HUES48 (cell line): Measurements from ENCODE around the gene KLHL28.
A peak's percentile ranks its signal among the peaks of the same experiment; 100 is the strongest.

ENCODE experiments used
- H3K27ac ChIP-seq: one replicate; pipeline ENCODE4 v1.7.0; 2013; ENCODE audit warnings: low read depth, low read length, inconsistent platforms
- H3K27me3 ChIP-seq: 2 replicates; pipeline ENCODE4 v1.6.1; 2013; ENCODE audit warnings: mild to moderate bottlenecking, low read length; ENCODE audit not compliant: control insufficient read depth, insufficient read depth
- H3K36me3 ChIP-seq: 2 replicates; pipeline ENCODE4 v1.6.1; 2013; ENCODE audit warnings: low read length; ENCODE audit not compliant: control insufficient read depth, insufficient read depth
- H3K4me1 ChIP-seq: 2 replicates; pipeline ENCODE4 v1.6.1; 2013; ENCODE audit warnings: mild to moderate bottlenecking, low read length; ENCODE audit not compliant: control insufficient read depth, insufficient read depth
- H3K4me3 ChIP-seq: 2 replicates; pipeline ENCODE4 v1.5.1; 2013; ENCODE audit warnings: mild to moderate bottlenecking, low read depth, low read length
- H3K9ac ChIP-seq: 2 replicates; pipeline ENCODE4 v1.6.1; 2013; ENCODE audit warnings: mild to moderate bottlenecking, low read depth, low read length, moderate library complexity
- H3K9me3 ChIP-seq: 2 replicates; pipeline ENCODE4 v1.6.1; 2013; ENCODE audit warnings: low read length; ENCODE audit not compliant: control insufficient read depth, insufficient read depth

The KLHL28 gene

GRCh38 chr14:44960146-44960545 is 1.6 kb downstream of the KLHL28 start:
- Histone ChIP-seq H3K4me3 (peak overlapping the region; percentile 82), H3K27me3 (no peaks in the 10 kb centered on the region), H3K9me3 (no peaks in the 10 kb centered on the region), H3K27ac (no peak overlapping the region), H3K36me3 (no peaks in the 10 kb centered on the region), H3K9ac (no peak overlapping the region), H3K4me1 (peaks cover 28% of the 10 kb centered on the region; the same call in 1 of the 2 replicates)

- no peaks in the 10 kb centered on the region for H3K9me3 ChIP-seq
- H3K36me3 ChIP-seq: no peaks in the 10 kb centered on the region
- H3K4me1 ChIP-seq: peaks cover 26% of the 10 kb centered on the region; the same call in 1 of the 2 replicates
- no peak overlapping the region for H3K9ac ChIP-seq
- peak overlapping the region; percentile 82 for H3K4me3 ChIP-seq
- no peaks in the 10 kb centered on the region for H3K27me3 ChIP-seq
- no peak overlapping the region for H3K27ac ChIP-seq
Measured at GRCh38 chr14:44959538-44959937, 2.2 kb downstream of the KLHL28 start.

DNA sequence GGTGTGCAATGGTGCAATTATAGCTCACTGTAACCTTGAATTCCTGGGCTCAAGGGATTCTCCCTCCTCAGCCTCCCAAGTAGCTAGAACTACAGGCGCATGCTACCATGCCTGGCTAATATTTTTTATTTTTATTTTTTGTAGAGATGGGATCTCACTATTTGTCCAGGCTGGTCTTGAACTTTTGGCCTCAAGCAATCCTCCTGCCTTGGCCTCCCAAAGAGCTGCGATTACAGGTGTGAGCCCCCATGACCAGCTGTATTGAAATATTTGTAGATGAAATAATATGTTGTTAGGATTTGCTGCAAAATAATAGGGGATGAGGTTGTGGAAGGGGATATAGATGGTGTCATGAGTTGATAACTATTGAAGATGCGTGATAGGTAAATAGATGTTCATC is 4.9 kb downstream of the KLHL28 start:
- H3K27me3 ChIP-seq: no peaks in the 10 kb centered on the region

GRCh38 chr14:44955528-44955927 is 6.2 kb downstream of the KLHL28 start:
- no peak overlapping the region for H3K9ac ChIP-seq
- no peak overlapping the region for H3K4me3 ChIP-seq
- H3K27ac ChIP-seq: no peak overlapping the region
- H3K27me3 ChIP-seq: no peaks in the 10 kb centered on the region
- peaks cover 13% of the 10 kb centered on the region; the same call in 1 of the 2 replicates for H3K4me1 ChIP-seq
- H3K9me3 ChIP-seq: no peaks in the 10 kb centered on the region
- H3K36me3 ChIP-seq: 0 out of 2 replicates have a peak, but pooled peaks cover 3% of the 10 kb centered on the region

More for the DNA sequence above, 4.9 kb downstream of the KLHL28 start:
- Histone ChIP-seq H3K9ac (no peak overlapping the region), H3K4me1 (peaks cover 13% of the 10 kb centered on the region; the same call in 1 of the 2 replicates), H3K9me3 (no peaks in the 10 kb centered on the region), H3K27ac (no peak overlapping the region), H3K36me3 (0 out of 2 replicates have a peak, but pooled peaks cover 3% of the 10 kb centered on the region), H3K4me3 (no peak overlapping the region)

DNA sequence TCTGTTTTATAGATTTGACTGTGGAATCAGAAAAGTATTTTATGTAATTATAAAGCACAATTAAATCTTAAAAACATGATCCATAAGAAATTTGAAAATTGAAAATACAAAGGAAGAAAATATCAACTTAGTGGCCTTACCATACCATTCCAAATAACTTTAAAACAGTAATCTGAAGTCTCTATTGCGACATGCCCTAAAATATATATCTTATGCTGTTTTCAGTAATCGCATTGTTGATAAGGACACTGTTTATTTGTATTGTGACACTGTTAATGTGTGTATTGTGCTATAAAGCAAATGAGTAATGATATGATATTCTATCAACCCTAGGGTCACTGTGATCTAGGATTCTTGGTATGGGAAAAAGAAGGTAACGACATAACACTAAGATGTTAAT is 7.0 kb downstream of the KLHL28 start:
- H3K4me1 ChIP-seq: peaks cover 6% of the 10 kb centered on the region; the same call in 1 of the 2 replicates
- no peak overlapping the region for H3K4me3 ChIP-seq
- H3K27ac ChIP-seq: no peak overlapping the region
- no peaks in the 10 kb centered on the region for H3K9me3 ChIP-seq
- H3K27me3 ChIP-seq: no peaks in the 10 kb centered on the region
- H3K36me3 ChIP-seq: 0 out of 2 replicates have a peak, but pooled peaks cover 3% of the 10 kb centered on the region
- H3K9ac ChIP-seq: no peak overlapping the region

GRCh38 chr14:44952391-44953110 is 9.2 kb downstream of the KLHL28 start:
- Histone ChIP-seq H3K4me1 (no peaks in the 10 kb centered on the region), H3K9me3 (no peaks in the 10 kb centered on the region), H3K36me3 (peaks cover 7% of the 10 kb centered on the region; the same call in 1 of the 2 replicates), H3K9ac (no peak overlapping the region), H3K27me3 (no peaks in the 10 kb centered on the region), H3K27ac (no peak overlapping the region), H3K4me3 (no peak overlapping the region)

DNA sequence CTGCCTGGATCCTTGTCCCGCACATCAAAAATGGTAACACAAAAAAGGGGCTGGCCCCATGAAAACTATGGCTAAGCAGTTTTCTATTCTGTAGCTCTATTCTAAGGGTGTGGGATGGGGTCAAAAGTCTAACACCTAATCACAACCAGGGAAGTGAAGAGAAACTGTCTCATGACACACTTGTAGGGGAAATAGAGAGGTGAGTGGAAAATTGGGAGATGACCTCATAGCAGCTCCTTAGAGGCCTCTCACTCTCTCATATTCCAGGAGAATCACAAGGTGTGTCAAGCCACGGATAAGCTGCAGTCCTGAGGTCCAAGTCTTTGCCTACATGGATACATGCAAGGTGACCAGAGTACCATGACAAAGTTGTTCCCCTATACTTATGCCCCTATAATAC is 10.7 kb downstream of the KLHL28 start:
- Histone ChIP-seq H3K9ac (no peak overlapping the region), H3K27ac (no peak overlapping the region), H3K4me1 (no peaks in the 10 kb centered on the region), H3K36me3 (peaks cover 7% of the 10 kb centered on the region; the same call in 1 of the 2 replicates), H3K27me3 (no peaks in the 10 kb centered on the region), H3K4me3 (no peak overlapping the region), H3K9me3 (no peaks in the 10 kb centered on the region)

- Histone ChIP-seq H3K27ac (no peak overlapping the region), H3K36me3 (peaks cover 30% of the 10 kb centered on the region), H3K4me3 (no peak overlapping the region), H3K27me3 (no peaks in the 10 kb centered on the region), H3K4me1 (no peaks in the 10 kb centered on the region), H3K9ac (no peak overlapping the region), H3K9me3 (no peaks in the 10 kb centered on the region)
Measured at GRCh38 chr14:44945264-44945663, 16.5 kb downstream of the KLHL28 start.

DNA sequence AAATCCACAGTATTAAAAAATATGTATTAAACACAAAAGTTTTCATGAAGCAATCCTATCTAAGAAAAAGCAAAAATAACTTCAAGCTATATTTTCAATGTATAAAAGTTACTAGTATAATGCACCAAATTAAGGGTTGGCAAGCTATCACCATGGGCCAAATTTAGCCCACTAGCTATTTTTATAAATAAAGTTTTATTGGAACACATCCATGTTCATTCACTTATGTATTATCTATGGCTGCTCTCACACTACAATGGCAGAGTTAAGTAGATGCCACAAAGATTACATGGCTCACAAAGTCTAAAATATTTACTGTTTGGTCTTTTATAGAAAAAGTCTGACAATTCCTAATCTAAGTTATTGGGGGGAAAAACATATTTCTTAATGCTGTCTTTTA is 17.6 kb downstream of the KLHL28 start:
- no peaks in the 10 kb centered on the region for H3K9me3 ChIP-seq
- no peak overlapping the region for H3K9ac ChIP-seq
- no peaks in the 10 kb centered on the region for H3K4me1 ChIP-seq
- H3K36me3 ChIP-seq: peaks cover 34% of the 10 kb centered on the region
- H3K4me3 ChIP-seq: no peak overlapping the region
- no peak overlapping the region for H3K27ac ChIP-seq
- no peaks in the 10 kb centered on the region for H3K27me3 ChIP-seq

- no peak overlapping the region for H3K4me3 ChIP-seq
- H3K9me3 ChIP-seq: no peaks in the 10 kb centered on the region
- H3K27me3 ChIP-seq: no peaks in the 10 kb centered on the region
- H3K36me3 ChIP-seq: peaks cover 31% of the 10 kb centered on the region
- H3K9ac ChIP-seq: no peak overlapping the region
- H3K4me1 ChIP-seq: no peaks in the 10 kb centered on the region
- H3K27ac ChIP-seq: no peak overlapping the region
Measured at GRCh38 chr14:44942436-44942835, 19.3 kb downstream of the KLHL28 start.

DNA sequence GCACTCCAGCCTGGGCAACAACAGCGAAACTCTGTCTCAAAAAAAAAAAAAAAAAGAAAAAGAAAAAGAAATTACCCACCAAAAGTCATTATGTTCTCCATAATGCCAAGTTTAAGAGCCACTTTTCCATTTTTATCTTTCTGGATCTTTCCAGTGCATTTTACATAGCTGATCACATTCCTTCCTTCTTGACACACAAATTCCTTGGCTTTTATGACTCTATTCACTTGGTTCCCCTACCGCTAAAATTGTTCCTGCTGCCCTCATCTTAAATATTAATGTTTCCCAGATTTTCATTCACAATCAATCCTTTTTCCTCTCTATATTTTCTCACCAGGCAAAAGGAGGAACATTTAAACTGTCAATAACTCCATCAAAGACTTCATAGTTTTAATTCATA is 20.2 kb downstream of the KLHL28 start:
- Histone ChIP-seq H3K27me3 (no peaks in the 10 kb centered on the region), H3K4me3 (no peak overlapping the region), H3K9ac (no peak overlapping the region), H3K36me3 (peaks cover 33% of the 10 kb centered on the region), H3K4me1 (no peaks in the 10 kb centered on the region), H3K27ac (no peak overlapping the region), H3K9me3 (no peaks in the 10 kb centered on the region)
